Breast epithelium (tissue), 4 donors: ENCODE results near the gene CLMN. TPM values are rescaled to one million over a fixed set of nuclear protein-coding genes. Genes with fewer than 3 reads are reported as not detected.

Source experiments
- DNase-seq, 2 donors: peaks; one replicate each; pipeline ENCODE4 v3.0.0-alpha.2; 2019; ENCODE audit warnings: low spot score in 2 of 2
- H3K27ac ChIP-seq, 2 donors: fragments of 200-600 bp; sonication (generic) in 1 of 2; one replicate each; pipeline ENCODE4 v1.5.1; 2016 to 2019; ENCODE audit warnings: mild to moderate bottlenecking in 1 of 2
- H3K27me3 ChIP-seq, 2 donors: fragments of 200-600 bp; sonication (generic) in 1 of 2; one replicate each; pipeline versions ENCODE4 v1.5.1 to v1.6.0; 2017 to 2019; ENCODE audit warnings: control low read depth in 1 of 2, mild to moderate bottlenecking in 1 of 2
- H3K36me3 ChIP-seq: fragments of 200-600 bp; one replicate; pipeline ENCODE4 v1.5.1; 2019
- H3K4me1 ChIP-seq, 2 donors: fragments of 200-600 bp; sonication (generic); one replicate each; pipeline ENCODE4 v1.5.1; 2016 to 2019; ENCODE audit warnings: control low read depth in 1 of 2
- H3K4me3 ChIP-seq, 3 donors: fragments of 200-600 bp; sonication (generic); 1 replicate in 2 of 3; 2 replicates in 1 of 3; pipeline ENCODE4 v1.5.1; 2016 to 2019; ENCODE audit warnings: mild to moderate bottlenecking in 3 of 3, moderate library complexity in 2 of 3
- H3K9me3 ChIP-seq, 2 donors: fragments of 200-600 bp; sonication (generic) in 1 of 2; one replicate each; pipeline ENCODE4 v1.5.1; 2016 to 2019; ENCODE audit warnings: control low read depth in 1 of 2
- CTCF ChIP-seq, 3 donors: fragments of 450-650 bp; IDR thresholded peaks; one replicate each; pipeline ENCODE4 v1.5.1; 2016 to 2017; ENCODE audit warnings: antibody characterized with exemption in 3 of 3, mild to moderate bottlenecking in 3 of 3, moderate library complexity in 3 of 3
- POLR2A ChIP-seq: fragments of 450-650 bp; IDR thresholded peaks from one replicate; pipeline ENCODE4 v1.6.1; 2016; ENCODE audit warnings: antibody characterized with exemption, mild to moderate bottlenecking, moderate library complexity
- POLR2AphosphoS5 ChIP-seq, 3 donors: sonication (generic); formaldehyde crosslinking; IDR thresholded peaks; one replicate each; pipeline ENCODE4 v1.6.1; 2017; ENCODE audit warnings: antibody characterized with exemption in 3 of 3
- intact Hi-C: fragments of 100-400 bp; cut with DNase I; formaldehyde crosslinking; loops from one replicate; pipeline ENCODE4 v1.15.1; 2023; ENCODE audit warnings: low total_unique reads
- total RNA-seq, 3 donors: library from RNA; depleted of rRNA; stranded (reverse); fragments of >200 nt; gene quantifications; one replicate each; pipeline ENCODE4 v1.1.0, GENCODE V29; 2016

The CLMN gene
- total RNA-seq, 3 donors from 2014 or later = 23.7 to 73.6 (median 48.5) TPM

DNA sequence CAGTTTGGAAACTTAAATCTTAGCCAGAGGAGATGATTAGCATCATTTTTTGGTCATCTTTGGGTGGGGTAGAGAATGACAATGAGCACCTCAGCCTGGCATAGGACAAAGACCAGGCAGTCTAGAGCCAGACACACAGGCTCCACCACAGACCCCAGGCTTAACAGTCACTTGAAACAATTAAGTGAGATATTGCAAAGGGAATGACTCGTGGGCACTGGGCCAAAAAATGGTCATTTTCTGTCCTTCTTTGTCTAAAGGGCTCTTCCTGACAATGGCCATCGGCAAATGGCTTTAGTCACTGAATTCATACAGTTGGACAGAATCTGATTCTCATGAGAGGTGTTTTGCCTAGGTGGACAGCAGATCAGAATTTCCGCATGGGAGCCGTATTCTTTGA is 84.4 kb downstream of the CLMN start:
- no peak for TF ChIP-seq POLR2A
- TF ChIP-seq CTCF (IDR thresholded peaks at IDR 0.05) = no peak
- no peak for TF ChIP-seq POLR2AphosphoS5 (IDR thresholded peaks at IDR 0.05)
- H3K27me3 ChIP-seq = no peaks in the 10 kb centered on the region
- H3K4me1 ChIP-seq = peaks cover 7 to 28% of the 10 kb centered on the region in 2 donors
- DNase-seq = no peak
- H3K27ac ChIP-seq = peak overlapping the region in 1 of 2 donors; percentile 16
- intact Hi-C loops = no loop called here
- H3K4me3 ChIP-seq = no peak overlapping the region
- no peaks in the 10 kb centered on the region for H3K36me3 ChIP-seq
- no peaks in the 10 kb centered on the region for H3K9me3 ChIP-seq

GRCh38 chr14:95234426-95234825 is 85.3 kb downstream of the CLMN start:
- TF ChIP-seq CTCF (IDR thresholded peaks at IDR 0.05) = no peak
- TF ChIP-seq POLR2A = no peak
- TF ChIP-seq POLR2AphosphoS5 (IDR thresholded peaks at IDR 0.05) = no peak
- H3K4me1 ChIP-seq = peaks cover 7 to 28% of the 10 kb centered on the region in 2 donors

DNA sequence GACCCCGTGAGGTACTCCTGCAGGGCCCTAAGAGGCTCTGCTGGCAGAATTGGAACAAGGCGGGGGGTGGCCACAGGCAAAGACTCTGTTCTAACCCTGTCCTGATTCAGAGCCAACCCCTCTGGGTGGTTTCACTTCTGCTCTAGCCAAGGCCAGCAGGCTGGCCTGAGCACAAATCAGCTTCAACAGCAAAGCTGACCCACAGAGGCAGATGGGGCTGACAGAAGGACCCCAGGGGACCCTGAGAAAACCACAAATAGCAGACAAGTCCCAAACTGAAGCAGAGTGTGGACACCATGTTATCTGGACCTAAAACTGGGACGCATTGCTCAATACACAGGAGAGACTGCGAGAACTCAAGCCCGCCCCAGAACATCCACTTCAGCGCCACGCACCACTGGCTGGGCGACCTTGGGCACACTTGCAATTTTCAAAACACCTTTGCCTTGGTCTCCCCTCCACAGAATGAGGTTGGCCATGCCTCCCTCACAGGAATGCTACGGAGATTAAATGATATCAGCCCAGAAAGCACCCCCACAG is 85.9 kb downstream of the CLMN start:
- intact Hi-C loops = no loop called here
- no peaks in the 10 kb centered on the region for H3K27me3 ChIP-seq
- H3K4me1 ChIP-seq = peaks cover 7 to 28% of the 10 kb centered on the region in 2 donors
- no peak for DNase-seq
- H3K4me3 ChIP-seq = no peak overlapping the region
- H3K9me3 ChIP-seq = no peaks in the 10 kb centered on the region
- peak overlapping the region; percentile 20 to 58 for H3K27ac ChIP-seq
- no peaks in the 10 kb centered on the region for H3K36me3 ChIP-seq
- no peak for TF ChIP-seq POLR2AphosphoS5 (IDR thresholded peaks at IDR 0.05)
- no peak for TF ChIP-seq CTCF (IDR thresholded peaks at IDR 0.05)
- no peak for TF ChIP-seq POLR2A

More at GRCh38 chr14:95234426-95234825, 85.3 kb downstream of the CLMN start:
- no peak for DNase-seq
- Histone ChIP-seq H3K27ac (peak overlapping the region; percentile 20 to 58), H3K4me3 (no peak overlapping the region), H3K27me3 (no peaks in the 10 kb centered on the region), H3K9me3 (no peaks in the 10 kb centered on the region), H3K36me3 (no peaks in the 10 kb centered on the region)
- intact Hi-C loops = no loop called here

DNA sequence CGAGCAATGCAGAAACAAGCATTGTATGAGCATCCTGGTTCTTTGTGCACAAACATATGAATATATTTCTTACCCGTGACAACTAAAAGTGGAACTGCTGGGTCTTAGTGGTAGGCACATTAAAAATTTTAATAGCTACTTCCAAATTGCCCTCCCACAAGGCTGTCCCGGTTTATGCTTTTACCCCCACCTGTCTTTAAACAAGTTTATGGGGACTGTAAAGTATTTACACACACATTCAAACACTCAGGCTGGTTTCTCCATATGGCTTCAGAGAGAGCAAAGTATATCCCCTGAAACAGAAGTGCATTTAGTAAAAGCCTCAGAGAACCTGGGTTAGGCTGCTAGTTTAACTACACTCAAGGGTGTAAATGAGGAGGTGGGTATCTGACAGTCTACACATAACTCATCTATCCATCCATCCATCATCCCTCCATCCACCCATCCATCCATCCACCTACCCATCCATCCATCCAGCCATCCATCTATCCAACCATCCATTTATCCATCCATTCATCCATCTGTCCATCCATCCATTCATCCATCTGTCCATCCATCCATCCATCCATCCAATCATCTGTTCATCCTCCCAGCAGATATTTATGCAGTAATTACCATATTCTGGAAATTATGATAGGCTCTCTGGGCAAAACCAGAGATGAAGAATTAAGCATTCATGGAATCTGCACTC is 86.7 kb downstream of the CLMN start:
- peaks cover 7 to 28% of the 10 kb centered on the region in 2 donors for H3K4me1 ChIP-seq
- no peak for DNase-seq
- no peaks in the 10 kb centered on the region for H3K27me3 ChIP-seq
- no peak overlapping the region for H3K4me3 ChIP-seq
- intact Hi-C loops = no loop called here
- peak overlapping the region in 1 of 2 donors; percentile 20 for H3K27ac ChIP-seq
- H3K36me3 ChIP-seq = no peaks in the 10 kb centered on the region
- no peaks in the 10 kb centered on the region for H3K9me3 ChIP-seq
- TF ChIP-seq POLR2A (no peak), CTCF (IDR thresholded peaks at IDR 0.05) (no peak), POLR2AphosphoS5 (IDR thresholded peaks at IDR 0.05) (no peak)

DNA sequence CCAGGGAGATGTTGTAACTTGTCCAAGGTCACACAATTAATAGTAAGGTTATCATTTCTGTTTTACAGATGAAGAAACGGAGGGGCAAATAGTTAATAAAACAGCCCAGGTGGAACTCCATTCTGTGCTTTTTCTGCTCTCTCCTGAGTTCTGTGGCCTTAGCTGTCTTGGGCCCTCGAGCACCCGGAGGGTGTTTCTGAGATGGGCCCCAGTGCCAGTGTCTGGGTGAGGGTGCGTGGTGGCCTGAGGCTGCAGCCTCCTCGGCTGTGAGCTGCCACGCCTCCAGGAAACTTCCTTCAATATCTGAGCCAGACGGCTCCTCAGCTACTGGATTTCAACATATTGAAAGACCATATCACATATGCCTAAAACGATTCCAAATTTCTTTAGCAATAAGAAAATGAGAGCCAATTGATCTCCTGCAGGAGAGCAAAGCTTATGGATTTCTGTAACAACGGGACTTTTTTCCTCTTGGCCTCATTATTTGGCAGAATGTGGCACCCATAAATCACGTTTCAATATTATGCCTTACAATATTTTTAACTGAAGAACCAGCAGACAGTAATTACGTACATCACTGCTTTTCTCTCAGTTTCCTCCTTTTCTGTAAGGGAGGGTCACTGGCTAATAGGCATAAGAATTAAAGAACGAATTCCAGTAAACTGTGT is 87.6 kb downstream of the CLMN start:
- intact Hi-C loops = no loop called here
- no peaks in the 10 kb centered on the region for H3K27me3 ChIP-seq
- TF ChIP-seq POLR2AphosphoS5 (IDR thresholded peaks at IDR 0.05) = no peak
- no peak for TF ChIP-seq CTCF (IDR thresholded peaks at IDR 0.05)
- TF ChIP-seq POLR2A = no peak
- peak overlapping the region in 1 of 2 donors; percentile 20 for H3K27ac ChIP-seq
- H3K36me3 ChIP-seq = no peaks in the 10 kb centered on the region
- H3K4me1 ChIP-seq = peaks cover 1 to 23% of the 10 kb centered on the region in 2 donors
- no peaks in the 10 kb centered on the region for H3K9me3 ChIP-seq
- no peak overlapping the region for H3K4me3 ChIP-seq
- DNase-seq = no peak
